H7 (cell line): ENCODE results near the gene CLEC4F. TPM values are rescaled to one million over a fixed set of nuclear protein-coding genes. Genes with fewer than 3 reads are reported as not detected.
A peak's percentile ranks its signal among the peaks of the same experiment; 100 is the strongest.

Source experiments
- DNase-seq: peaks from one replicate; pipeline ENCODE4 v3.0.0; 2012
- H3K27me3 ChIP-seq: 2 replicates; pipeline ENCODE4 v1.6.0; 2011; ENCODE audit warnings: mild to moderate bottlenecking, low read length; ENCODE audit not compliant: control insufficient read depth, insufficient read depth
- H3K36me3 ChIP-seq: replicated peaks from 2 replicates; pipeline ENCODE4 v1.5.1; 2011; ENCODE audit warnings: low read length; ENCODE audit not compliant: control insufficient read depth, insufficient read depth
- H3K4me3 ChIP-seq: 2 replicates; pipeline ENCODE4 v1.5.1; 2011; ENCODE audit warnings: low read depth, mild to moderate bottlenecking, control low read depth, low read length, moderate library complexity; ENCODE audit not compliant: insufficient read depth
- total RNA-seq: library from RNA; depleted of rRNA; stranded (reverse); fragments of >200 nt; shearing (Covaris generic); gene quantifications from 2 replicates; pipeline ENCODE4 v1.2.3, GENCODE V29; 2014; rRNA removed

Gene CLEC4F, protein sequence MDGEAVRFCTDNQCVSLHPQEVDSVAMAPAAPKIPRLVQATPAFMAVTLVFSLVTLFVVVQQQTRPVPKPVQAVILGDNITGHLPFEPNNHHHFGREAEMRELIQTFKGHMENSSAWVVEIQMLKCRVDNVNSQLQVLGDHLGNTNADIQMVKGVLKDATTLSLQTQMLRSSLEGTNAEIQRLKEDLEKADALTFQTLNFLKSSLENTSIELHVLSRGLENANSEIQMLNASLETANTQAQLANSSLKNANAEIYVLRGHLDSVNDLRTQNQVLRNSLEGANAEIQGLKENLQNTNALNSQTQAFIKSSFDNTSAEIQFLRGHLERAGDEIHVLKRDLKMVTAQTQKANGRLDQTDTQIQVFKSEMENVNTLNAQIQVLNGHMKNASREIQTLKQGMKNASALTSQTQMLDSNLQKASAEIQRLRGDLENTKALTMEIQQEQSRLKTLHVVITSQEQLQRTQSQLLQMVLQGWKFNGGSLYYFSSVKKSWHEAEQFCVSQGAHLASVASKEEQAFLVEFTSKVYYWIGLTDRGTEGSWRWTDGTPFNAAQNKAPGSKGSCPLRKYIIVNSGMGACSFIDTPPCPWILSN
- not detected in 2 replicates for total RNA-seq

GRCh38 chr2:70820499-70820898, at the start of gene CLEC4F:
Gene CLEC4F (minus strand): TSS chr2:70820599. CDS start chr2:70820523, 76 bp downstream.
- Histone ChIP-seq H3K27me3 (no peaks in the 10 kb centered on the region), H3K4me3 (no peak within 1 kb of the TSS), H3K36me3 (no peaks in the 10 kb centered on the region)
- DNase-seq, result no peak

DNA sequence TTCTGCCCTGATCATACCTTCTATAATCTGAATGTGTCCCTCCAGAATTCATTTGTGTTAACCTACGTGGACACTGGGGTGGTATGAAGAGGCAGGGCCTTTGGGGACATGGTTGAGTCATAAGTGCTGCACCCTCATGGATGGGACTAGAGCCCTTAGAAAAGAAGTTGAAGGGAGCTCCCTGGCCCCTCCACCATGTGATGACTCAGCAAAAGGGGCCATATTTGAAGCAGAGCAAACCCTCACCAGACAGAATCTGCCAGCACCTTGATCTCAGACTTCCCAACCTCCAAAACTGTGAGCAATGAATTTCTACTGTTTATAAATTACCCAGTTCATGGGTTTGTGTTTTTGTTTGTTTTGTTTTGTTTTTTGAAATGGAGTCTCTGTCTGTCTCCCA, 48.6 kb upstream of the CLEC4F start:
- Histone ChIP-seq H3K36me3 (no peaks in the 10 kb centered on the region), H3K4me3 (no peak overlapping the region), H3K27me3 (peaks cover 25% of the 10 kb centered on the region)
- no peak for DNase-seq

GRCh38 chr2:70861777-70862625, 41.6 kb upstream of the CLEC4F start:
- Histone ChIP-seq H3K36me3 (no peaks in the 10 kb centered on the region), H3K27me3 (peaks cover 27% of the 10 kb centered on the region), H3K4me3 (no peak overlapping the region)
- DNase-seq, result peak; percentile 85

- Histone ChIP-seq H3K4me3 (no peak overlapping the region), H3K36me3 (no peaks in the 10 kb centered on the region), H3K27me3 (peaks cover 10% of the 10 kb centered on the region)
- no peak for DNase-seq
These were observed 35.3 kb upstream of the CLEC4F start for GRCh38 chr2:70855667-70856066.

DNA sequence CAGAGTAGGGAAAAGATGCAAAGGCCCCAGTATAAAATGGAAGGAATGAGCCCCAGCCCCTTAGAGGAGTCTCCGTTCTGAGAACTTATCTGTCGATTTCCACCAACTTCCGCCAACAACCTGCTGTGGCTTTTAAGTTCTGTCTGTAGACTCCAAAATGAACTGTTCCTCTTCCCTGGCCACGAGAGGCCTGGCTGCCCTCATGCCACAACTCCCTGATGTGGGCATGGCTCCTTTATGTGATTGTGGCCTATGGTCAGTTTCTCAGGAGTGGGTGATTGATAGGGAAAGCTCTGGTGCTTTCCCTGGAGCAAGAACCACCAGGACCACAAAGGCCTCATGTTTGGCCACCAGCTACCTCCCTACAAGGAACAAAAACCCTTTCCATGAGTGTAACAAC, 34.0 kb upstream of the CLEC4F start:
- H3K36me3 ChIP-seq, result no peaks in the 10 kb centered on the region
- H3K27me3 ChIP-seq, result peaks cover 3% of the 10 kb centered on the region; the same call in 1 of the 2 replicates
- H3K4me3 ChIP-seq, result no peak overlapping the region
- DNase-seq, result no peak

DNA sequence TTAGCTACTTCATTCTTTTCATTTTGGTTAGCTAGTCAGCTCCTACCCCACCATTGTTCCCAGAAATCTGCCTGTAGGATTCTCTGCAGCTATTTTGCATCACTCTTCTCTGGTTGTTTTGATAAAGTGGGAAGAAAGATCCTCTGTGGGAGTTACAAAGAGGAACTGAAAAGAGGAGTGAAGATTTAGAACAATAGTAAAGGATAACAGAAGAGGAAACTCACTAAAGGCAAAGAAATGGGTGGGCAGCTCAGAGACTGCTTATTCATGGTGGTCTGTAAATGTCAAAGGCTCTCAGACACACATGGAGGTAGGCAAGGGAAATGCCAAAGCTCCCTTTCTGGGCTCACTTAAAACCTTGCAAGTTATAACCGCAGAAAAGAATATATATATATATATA, 32.4 kb upstream of the CLEC4F start:
- no peak overlapping the region for H3K4me3 ChIP-seq
- H3K27me3 ChIP-seq, result no peaks in the 10 kb centered on the region; the same call in 1 of the 2 replicates
- DNase-seq, result no peak
- no peaks in the 10 kb centered on the region for H3K36me3 ChIP-seq

GRCh38 chr2:70851704-70852103, 31.3 kb upstream of the CLEC4F start:
- H3K4me3 ChIP-seq, result no peak overlapping the region
- no peak for DNase-seq
- H3K36me3 ChIP-seq, result no peaks in the 10 kb centered on the region

DNA sequence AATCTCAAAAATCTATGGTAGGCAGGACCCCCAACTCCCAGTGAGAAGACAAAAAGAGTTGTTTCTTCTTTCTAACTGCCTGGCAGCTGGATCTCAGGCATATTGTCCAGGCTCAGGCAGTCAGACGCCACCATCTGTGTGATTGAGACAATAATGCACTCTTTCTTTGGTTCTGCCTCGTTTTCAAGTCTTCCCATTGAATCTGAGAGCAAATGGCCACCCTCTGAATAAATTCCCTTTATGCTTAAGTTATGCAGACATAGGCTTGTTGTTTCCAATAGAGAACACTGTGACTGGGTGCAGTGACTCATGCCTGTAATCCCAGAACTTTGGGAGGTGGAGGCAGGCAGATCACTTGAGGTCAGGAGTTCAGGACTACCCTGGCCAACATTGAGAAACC, 30.5 kb upstream of the CLEC4F start:
- Histone ChIP-seq H3K4me3 (no peak overlapping the region), H3K27me3 (no peaks in the 10 kb centered on the region), H3K36me3 (no peaks in the 10 kb centered on the region)
- no peak for DNase-seq

More at GRCh38 chr2:70851704-70852103, 31.3 kb upstream of the CLEC4F start:
- H3K27me3 ChIP-seq, result no peaks in the 10 kb centered on the region

DNA sequence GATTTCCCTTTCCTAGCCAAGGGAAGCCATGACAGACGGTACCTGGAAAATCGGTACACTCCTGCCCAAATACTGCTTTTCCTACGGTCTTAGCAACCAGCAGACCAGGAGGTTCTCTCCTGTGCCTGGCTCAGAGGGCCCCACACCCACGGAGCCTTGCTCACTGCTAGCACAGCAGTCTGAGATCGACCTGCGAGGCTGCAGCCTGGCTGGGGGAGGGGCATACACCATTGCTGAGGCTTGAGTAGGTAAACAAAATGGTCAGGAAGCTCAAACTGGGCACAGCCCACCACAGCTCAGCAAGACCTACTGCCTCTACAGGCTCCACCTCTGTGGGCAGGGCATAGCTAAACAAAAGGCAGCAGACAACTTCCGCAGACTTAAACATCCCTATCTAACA, 22.0 kb upstream of the CLEC4F start:
- DNase-seq, result no peak
- no peak overlapping the region for H3K4me3 ChIP-seq
- H3K27me3 ChIP-seq, result no peaks in the 10 kb centered on the region; the same call in 1 of the 2 replicates
- no peaks in the 10 kb centered on the region for H3K36me3 ChIP-seq

- peaks cover 2% of the 10 kb centered on the region for H3K27me3 ChIP-seq
- DNase-seq, result no peak
- no peaks in the 10 kb centered on the region for H3K36me3 ChIP-seq
- H3K4me3 ChIP-seq, result no peak overlapping the region
These were observed 17.9 kb upstream of the CLEC4F start for GRCh38 chr2:70837980-70838925.

- Histone ChIP-seq H3K36me3 (no peaks in the 10 kb centered on the region), H3K27me3 (peaks cover 2% of the 10 kb centered on the region), H3K4me3 (no peak within 1 kb of the TSS)
- DNase-seq, result no peak
These were observed 15.2 kb upstream of the CLEC4F start, which contains the start of gene CD207 for GRCh38 chr2:70835643-70836042. Gene CD207 (minus strand): TSS chr2:70835816. CDS start chr2:70835776, 40 bp downstream.

DNA sequence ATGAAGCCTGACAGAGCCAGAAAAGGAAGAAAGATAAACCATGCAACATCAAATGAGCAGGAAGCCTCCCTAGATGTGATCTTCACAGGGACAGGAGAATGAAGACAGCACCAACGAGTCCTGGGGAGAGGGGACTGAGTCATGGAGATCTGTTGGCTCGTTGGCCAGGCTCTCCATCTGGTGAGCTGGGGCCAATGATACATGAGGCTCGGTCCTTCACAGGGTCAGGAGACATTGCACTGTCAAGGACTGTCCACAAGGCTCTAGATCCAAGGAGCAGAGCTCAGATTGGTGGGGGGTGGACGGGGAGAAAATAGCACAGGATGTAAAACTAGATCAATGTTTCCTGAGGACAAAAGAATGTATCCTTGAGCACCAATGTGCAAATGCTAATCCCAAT, 14.5 kb upstream of the CLEC4F start:
- Histone ChIP-seq H3K27me3 (peaks cover 2% of the 10 kb centered on the region), H3K36me3 (no peaks in the 10 kb centered on the region), H3K4me3 (no peak overlapping the region)
- DNase-seq, result no peak

- H3K36me3 ChIP-seq, result no peaks in the 10 kb centered on the region
- H3K4me3 ChIP-seq, result no peak overlapping the region
- DNase-seq, result no peak
- H3K27me3 ChIP-seq, result peaks cover 2% of the 10 kb centered on the region
These were observed 13.7 kb upstream of the CLEC4F start for GRCh38 chr2:70834106-70834505.

DNA sequence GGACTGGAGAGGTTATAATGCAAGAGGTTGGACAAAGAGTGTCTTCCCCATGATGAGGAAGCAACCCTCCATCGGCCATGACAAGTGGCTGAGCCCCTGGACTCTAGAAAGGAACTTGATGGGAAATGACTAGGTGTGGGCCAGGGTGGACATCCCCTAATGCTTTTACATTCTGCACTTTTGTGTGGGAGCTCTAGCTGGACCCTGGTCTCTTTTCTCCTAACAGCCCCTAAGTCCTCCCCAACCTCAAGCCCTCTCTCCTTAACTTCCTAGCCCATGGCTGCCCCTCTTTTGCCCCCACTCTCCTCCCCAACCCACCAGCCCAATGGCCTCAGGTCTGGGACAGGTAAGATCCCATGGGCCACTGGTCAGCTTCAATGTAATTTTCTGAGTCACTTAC, 12.8 kb upstream of the CLEC4F start:
- no peak for DNase-seq
- Histone ChIP-seq H3K27me3 (peaks cover 2% of the 10 kb centered on the region), H3K36me3 (no peaks in the 10 kb centered on the region), H3K4me3 (no peak overlapping the region)
